ENCODE measurements around the gene KLHL3.

- TF ChIP-seq, protein P1, sequence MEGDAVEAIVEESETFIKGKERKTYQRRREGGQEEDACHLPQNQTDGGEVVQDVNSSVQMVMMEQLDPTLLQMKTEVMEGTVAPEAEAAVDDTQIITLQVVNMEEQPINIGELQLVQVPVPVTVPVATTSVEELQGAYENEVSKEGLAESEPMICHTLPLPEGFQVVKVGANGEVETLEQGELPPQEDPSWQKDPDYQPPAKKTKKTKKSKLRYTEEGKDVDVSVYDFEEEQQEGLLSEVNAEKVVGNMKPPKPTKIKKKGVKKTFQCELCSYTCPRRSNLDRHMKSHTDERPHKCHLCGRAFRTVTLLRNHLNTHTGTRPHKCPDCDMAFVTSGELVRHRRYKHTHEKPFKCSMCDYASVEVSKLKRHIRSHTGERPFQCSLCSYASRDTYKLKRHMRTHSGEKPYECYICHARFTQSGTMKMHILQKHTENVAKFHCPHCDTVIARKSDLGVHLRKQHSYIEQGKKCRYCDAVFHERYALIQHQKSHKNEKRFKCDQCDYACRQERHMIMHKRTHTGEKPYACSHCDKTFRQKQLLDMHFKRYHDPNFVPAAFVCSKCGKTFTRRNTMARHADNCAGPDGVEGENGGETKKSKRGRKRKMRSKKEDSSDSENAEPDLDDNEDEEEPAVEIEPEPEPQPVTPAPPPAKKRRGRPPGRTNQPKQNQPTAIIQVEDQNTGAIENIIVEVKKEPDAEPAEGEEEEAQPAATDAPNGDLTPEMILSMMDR (IDR thresholded peaks at IDR 0.05): no peak
- TF ChIP-seq EP300 (IDR thresholded peaks at IDR 0.05; ENCODE audit: low read depth): no peak
- no peak for TF ChIP-seq POLR2A (IDR thresholded peaks at IDR 0.05)
These were observed 123.3 kb downstream of the KLHL3 start for GRCh38 chr5:137612576-137612975.

All from transverse colon (tissue), 3 donors.